ENCODE data around the gene GUCY1A2.
"Not testable (repeated sequence)": the region's sequence is repeated elsewhere in the genome, so short reads cannot be mapped to it uniquely, and the experiment has no call there.

The GUCY1A2 gene

DNA sequence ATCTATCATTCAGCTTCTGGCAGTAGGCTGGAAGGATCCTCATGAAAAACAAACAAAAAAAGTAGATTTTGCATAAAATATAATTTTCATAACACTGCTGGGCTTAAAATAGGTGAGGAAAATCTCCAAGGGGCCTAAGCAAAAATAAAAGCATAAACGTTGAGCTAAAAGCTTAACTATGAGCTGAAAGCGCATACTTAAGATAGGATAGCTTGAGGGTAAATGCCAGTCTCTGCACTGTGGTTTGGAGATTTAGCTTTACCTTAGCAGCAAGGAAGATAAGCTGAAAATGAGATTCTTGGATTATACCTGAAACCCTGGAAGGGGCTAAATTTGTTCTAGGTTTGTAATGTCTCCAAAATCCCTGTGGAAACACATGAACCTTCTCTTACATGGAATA is 183.7 kb downstream of the GUCY1A2 start:
- DNase-seq (ENCODE audit: low read depth), result no peak

DNA sequence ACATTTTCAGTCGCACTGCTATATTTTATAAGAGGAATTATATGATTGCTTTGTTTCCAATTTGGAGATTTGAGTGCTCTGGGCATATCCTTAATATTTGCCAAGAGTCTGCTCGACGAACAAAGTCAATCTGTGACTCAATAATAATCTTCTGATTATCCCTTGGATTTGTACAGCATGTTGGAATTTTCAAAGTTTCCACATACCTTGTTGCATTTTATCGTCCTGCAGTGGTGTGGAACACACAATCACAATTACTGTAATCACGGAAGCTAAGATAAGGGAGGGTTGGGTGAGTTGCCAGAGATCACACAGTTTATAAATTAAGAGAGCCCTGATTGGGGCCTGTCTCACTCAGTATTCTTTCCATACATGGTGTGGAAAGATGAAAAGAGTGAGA is 189.3 kb downstream of the GUCY1A2 start:
- DNase-seq (ENCODE audit: low read depth), result no peak

DNA sequence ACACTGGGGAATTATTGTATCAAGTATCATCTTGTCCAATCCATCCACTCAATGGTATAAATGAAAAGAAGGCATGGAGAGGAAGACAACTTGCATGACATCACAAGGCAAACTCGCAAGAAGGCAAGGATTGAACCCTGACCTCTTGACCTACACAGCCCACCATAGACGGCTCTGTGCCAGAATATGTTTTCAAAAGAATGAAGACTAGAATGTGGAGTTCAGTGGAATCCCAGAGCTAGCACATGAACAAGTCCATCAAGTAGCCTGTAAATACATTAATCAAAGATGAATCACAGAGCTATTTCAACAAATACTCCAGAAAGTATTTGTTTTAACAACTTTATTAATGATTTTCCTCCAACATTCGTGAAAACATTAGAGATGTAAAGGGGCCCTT is 189.7 kb downstream of the GUCY1A2 start:
- DNase-seq (ENCODE audit: low read depth), result no peak

DNA sequence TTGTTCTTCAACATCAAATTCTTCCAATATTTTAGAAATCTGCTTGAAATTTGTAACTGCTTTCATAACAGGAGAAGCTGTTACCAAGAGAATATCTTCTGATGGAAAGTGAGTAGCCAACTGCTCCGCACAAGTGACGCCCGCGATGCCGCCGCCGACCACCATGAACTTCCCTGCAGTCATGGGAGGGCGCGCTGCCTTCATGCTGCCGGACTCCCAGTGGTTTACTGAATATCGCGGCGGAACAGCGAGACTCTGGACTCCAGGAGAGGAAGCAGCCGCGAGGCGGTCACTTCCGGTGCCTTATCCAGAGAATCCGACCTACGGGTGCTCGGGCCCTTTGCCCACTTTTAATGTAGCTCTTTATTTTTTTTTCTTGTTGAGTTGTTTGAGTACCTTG is 190.6 kb downstream of the GUCY1A2 start:
- DNase-seq (ENCODE audit: low read depth), result no peak

DNA sequence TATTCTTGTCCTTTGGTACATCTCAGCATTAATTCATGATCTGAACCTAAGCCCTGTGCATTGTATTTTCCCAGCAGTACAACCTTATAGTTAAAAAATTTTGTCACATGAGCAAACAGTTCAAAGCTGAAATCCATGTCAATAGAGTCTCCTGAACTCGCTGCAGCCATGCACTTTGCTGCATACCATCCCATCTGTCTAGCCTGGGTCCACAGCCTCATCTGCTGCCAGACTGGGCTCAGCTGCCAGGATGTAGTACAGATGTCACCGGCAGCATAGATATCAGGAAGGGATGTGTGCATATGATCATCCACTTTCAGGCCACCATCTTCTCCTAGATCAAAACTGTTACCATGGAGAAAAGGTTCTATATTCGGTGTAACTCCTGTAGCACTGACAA is 191.7 kb downstream of the GUCY1A2 start:
- DNase-seq (ENCODE audit: low read depth), result not testable (repeated sequence)

DNA sequence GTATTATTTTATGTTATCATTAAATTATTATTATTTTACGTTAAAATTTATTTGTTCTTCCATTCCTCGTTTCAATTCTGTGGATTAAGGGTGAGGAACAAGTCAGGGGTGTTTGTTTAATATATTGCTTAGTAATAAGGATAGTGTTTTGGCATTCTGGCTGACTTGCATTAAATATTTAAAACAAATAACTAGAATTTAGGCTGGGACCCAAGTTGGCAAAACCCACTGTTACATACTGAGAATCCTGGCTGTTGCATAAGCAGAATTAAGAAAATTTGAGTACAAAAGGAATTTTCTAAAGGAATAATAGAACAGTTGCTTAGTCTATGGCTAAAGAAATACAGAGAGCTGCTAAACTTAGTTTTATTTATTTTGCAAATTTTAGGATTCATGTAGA is 196.4 kb downstream of the GUCY1A2 start:
- no peak for DNase-seq (ENCODE audit: low read depth)

DNA sequence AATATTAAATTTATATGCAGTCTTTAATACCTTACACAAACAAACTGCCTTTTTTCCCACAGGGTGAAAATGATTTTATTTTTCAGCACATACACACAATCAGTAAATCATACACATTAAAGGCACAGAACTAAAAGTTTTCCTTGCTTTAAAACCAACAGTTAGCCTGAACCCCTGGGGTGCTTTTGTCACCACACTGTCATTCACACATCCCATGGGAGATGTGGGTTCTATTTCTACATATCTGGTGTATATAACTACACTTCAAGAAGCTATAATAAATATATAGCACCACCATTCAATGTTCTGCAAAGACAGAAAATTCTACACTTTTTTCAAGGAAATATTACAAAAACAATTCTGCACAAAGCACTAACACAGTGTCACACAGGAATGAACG is 197.0 kb downstream of the GUCY1A2 start:
- no peak for DNase-seq (ENCODE audit: low read depth)

DNA sequence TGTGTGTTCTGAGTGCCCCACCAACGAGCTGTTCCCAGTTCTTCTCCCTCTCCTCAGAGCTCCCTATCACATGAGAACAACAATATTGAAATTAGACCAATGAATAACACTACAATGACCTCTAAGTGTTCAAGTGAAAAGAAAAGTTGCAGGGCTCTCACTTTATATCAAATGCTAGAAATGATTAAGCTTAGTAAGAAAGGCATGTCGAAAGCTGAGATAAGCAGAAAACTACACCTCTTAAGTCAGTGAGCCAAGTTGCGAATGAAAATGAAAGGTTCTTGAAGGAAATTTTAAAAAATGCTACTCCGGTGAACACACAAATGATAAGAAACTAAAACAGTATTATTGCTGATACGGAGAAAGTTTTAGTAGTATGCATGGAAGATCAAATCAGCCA is 199.8 kb downstream of the GUCY1A2 start:
- no peak for DNase-seq (ENCODE audit: low read depth)

DNA sequence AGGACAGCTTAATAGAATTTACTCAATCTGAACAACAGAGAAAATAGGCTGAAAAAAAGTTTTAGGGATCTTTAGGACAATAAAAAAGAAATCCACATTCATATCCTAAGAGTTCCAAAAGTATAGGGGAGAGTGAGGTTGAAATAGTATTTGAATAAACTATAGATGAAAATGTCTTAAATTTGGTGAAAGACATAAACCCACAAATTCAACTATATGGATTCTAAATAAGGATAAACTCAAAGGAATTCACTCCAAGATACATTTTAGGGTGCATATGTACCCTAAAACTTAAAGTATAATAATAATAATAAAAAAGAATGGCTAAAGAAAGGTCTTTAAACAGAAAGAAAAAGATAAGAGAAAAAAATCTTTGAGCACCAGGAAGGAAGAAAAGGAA is 203.1 kb downstream of the GUCY1A2 start:
- DNase-seq (ENCODE audit: low read depth), result no peak

DNA sequence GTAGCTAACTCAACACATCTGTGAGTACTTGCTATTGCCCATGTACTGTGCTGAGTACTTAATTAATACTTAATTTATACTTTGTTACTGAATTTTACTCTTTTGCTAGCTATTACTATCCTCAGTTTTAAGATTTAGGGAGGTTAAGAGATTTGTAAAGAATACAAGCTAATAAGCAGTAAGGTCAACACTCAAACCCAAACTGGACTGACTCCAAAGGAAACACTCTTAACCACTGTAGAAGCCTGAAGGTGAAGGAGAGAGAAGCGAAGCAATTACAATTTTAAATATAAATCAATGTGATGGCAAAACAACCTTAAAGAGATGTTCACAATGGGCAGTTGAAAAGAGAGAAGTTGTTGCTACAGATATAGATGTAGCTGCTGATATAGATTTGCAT is 204.5 kb downstream of the GUCY1A2 start:
- no peak for DNase-seq (ENCODE audit: low read depth)

DNA sequence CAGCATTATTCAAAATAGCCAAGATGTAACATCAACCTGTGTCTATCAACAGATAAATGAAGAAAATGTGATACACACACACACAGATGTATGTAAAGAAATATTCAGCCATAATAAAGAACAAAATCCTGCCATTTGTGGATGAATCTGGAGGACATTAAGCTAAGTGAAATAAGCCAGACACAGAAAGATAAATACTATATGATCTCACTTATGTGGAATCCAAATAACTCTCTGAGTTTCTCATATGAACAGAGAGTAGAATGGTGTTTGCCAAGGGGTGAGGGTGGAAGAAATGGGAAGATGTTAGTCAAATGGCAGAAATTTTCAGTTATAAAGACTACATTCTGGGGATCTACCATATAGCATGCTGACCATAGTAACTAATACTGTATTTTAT is 224.2 kb downstream of the GUCY1A2 start:
- no peak for DNase-seq (ENCODE audit: low read depth)

DNA sequence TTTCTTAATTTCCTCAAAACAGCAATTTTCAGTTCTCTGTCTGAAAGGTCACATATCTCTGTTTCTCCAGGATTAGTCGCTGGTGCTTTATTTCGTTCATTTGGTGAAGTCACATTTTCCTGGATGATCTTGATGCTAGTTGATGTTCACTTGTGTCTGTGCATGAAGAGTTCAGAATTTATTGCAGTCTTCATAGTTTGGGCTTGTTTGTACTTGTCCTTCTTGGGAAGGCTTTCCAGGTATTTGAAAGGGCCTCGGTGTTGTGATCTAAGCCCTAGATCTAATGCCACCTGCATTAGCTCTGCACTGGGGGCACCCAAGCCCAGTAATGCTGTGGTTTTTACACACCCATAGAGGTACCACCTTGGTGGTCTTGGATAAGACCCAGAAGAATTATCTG is 228.9 kb downstream of the GUCY1A2 start:
- no peak for DNase-seq (ENCODE audit: low read depth)

DNA sequence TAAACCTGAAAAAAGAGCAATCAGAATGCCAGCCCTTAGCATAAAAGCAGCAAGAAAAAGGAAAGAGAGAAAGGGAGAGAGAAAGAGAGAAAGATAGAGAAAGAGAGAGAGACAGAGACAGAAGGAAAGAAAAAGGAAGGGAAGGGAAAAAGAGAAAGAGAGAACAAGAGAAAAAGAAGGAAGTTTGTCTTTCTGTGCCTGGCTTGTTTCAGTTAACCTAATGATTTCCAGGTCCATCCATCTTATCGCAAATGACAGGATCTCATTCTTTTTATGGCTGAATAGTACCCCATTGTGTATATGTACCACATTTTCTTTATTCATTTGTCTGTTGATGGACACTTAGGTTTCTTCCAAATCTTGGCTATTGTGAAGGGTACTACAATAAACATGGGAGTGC is 230.8 kb downstream of the GUCY1A2 start:
- DNase-seq (ENCODE audit: low read depth), result no peak

DNA sequence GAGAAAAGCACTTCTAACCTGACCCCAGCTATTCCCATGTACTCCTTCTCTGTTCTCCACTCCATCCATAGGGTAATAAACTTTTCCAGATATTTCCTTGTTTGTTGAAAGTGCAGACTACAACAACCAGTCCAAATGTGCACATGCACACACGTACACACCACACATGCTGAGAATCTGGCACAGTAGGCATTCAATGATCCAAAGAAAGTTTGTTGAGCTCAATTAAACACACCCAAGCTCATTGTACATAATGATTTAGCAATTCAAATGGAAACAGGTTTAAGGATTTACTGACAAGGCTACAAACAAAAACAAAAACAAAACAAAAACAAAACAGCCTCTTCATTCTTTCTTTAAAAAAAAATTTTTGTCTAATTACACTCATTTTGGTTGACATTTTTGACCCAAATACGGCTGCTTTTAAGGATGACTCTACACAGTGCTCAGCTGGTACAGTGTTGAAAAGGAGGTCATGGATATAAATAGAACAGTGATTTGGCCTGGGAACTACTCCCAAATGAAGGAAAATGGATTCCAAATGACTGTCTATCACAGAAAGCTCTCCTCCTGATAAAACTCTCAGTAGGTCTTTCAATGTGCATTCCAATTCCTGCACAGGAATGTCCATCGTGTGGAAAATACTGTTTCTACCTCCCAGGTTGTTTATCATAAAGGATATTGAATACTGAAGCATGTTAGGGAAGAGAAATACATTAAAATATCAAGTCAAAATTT is 232.2 kb downstream of the GUCY1A2 start:
- DNase-seq (ENCODE audit: low read depth), result no peak

DNA sequence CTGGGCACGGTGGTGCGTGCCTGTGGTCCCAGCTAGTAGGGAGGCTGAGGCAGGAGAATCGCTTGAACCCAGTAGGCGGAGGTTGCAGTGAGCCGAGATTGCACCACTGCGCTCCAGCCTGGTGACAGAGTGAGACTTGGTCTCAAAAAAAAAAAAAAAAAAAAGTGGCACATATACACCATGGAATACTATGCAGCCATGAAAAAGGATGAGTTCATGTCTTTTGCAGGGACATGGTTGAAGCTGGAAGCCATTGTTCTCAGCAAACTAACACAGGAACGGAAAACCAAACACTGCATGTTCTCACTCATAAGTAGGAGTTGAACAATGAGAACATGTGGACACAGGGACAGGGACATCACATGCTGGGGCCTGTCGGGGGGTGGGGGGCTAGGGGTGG is 241.0 kb downstream of the GUCY1A2 start:
- DNase-seq (ENCODE audit: low read depth), result not testable (repeated sequence)

DNA sequence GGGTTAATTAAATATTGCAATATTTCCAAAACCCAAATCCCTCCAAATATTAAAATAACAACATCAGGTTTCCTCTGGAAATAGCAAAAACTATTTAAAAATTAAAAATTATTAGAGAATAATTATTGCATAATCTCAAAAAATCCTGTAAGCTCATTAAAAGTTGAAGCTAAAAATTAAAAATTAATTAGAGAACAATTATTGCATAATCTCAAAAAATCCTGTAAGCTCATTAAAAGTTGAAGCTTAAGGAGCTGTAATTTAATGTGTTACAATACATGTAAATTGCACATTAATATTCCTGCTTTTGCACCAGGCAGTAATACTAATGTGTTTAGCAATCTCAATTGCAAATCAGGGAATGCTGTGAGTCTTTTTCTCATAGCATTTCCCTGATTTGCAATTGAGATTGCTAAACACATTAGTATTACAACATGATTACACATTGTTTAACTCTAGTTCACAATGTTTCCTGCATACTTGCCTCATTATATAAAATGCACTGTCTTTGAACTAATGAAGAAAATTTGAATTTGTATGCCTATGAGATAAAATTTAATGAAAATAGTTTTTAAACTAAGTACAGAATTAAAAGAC is 247.7 kb downstream of the GUCY1A2 start:
- DNase-seq (ENCODE audit: low read depth), result no peak

DNA sequence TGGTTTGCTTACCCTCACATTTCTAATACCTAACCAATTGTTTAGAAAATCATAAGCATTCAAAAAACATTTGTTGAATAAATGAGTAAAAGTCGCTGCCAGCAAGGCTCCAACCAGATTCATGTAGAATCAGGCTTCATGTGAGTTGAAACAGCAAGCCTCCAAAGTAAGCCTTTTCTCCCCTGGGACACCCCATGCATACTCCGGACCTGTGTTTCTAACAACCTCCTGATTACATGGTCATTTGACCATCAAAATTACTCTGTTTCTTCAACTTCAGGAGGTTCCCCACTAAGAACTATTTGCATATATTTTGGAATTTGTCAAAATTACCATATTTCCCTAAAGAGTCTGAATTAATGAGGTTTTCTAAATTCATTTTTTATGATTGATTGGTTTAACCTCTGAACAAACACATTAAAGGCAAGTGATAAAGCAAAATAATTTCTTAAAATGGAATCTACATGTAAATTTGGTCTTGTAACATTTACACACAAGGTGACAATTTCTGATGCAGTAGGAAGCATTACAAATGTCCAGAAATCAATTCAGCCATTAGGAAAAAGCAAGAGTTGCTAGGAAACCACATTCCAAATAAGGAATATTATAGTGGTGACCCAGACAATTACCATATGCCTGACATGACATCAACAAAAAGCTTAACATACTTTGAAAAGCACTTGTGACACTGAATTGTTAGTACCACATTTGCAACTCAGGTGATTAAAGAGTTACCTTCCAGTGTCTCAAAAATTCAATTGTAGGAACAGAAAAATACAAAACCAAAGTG is 252.6 kb downstream of the GUCY1A2 start:
- no peak for DNase-seq (ENCODE audit: low read depth)

DNA sequence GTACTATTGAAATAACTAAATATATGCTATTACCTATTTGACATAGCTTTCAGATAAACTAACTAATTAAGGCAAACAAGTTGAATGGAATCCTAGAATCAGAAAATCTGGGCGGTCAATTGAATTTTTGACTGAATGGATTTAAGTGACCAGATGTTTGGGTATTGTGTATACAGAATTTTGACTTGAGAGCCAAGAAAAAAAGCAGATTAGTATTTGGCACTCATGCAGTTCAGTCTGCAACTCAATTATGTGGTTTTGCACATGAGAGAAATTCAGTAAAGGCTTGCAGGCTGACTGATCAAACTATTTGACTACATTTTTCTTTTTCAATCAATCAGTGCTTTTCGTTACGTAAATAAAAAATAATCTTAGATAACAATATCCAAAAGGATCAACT is 254.8 kb downstream of the GUCY1A2 start:
- DNase-seq (ENCODE audit: low read depth), result no peak

DNA sequence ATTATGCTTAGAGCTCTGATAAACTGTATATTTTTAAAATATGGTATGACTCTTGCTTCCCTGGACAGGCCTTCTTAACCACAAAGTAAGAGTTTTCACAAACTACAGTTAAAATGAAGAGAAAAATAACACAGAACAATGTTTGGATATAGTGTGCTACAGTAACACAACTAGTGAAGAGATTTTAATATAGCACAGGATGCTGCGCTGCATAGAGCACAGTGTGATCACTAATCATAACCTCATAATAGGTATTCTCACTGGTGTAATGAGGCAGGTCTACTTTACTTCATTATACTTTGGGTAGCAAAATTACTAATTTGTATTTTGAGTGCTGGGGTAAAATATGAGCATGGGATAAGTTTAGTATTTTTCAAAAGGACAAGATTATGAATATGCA is 256.5 kb downstream of the GUCY1A2 start:
- DNase-seq (ENCODE audit: low read depth), result no peak

DNA sequence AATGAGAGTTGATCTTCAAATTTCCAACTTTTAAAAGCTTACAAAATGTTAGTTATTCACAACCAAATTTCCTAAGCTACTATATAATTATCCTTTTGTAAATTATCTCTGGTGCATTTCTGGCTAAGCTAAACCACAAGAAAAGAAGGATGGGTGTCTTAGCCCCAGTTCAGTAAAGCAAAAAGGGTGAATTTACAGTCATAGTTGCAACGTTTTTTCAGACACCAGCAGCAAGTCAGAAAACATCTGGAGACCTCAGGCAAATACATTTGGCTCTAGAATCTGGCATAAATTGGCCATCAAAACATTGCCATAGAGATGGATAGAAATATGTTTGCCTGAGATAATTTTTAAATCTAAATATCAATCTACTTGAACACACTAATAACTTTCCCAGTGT is 257.0 kb downstream of the GUCY1A2 start:
- no peak for DNase-seq (ENCODE audit: low read depth)

DNA sequence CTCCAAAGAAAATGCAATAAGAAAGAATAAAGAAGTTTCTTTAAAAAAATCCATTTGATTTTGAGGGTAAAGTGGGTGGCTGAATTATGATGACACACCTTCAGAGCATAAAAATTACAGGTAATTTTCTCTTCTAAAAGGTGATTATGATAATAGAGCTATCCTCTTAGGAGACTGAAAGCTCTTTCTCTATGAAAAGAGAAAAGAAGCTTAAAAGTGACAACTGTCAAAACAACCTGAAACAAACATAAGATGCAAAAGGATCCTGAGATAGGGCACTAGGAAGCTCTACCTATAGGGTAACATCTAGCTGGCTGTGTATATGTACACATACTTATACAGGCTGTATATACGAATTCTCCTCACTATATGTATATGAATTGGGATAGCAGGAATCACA is 270.2 kb downstream of the GUCY1A2 start:
- DNase-seq (ENCODE audit: low read depth), result no peak

DNA sequence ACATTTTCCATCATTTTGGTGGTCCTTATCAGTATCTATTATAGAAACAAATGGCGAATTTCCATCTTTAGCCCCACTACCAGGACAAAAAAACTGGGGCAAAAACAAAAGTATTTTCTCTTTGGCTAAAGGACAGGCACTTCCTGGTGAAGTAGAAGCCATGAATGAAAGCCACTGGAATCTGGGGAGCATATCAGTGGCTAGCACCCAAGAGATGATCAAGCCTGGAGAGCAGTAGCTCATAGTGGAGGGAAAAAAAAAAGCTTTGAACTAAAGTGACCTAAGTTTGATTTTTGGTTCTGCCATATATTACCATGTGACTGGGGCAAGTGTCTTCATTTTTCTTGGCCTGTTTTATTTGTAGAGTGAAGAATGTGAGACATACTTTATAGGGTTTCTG is 272.3 kb downstream of the GUCY1A2 start:
- DNase-seq (ENCODE audit: low read depth), result no peak

DNA sequence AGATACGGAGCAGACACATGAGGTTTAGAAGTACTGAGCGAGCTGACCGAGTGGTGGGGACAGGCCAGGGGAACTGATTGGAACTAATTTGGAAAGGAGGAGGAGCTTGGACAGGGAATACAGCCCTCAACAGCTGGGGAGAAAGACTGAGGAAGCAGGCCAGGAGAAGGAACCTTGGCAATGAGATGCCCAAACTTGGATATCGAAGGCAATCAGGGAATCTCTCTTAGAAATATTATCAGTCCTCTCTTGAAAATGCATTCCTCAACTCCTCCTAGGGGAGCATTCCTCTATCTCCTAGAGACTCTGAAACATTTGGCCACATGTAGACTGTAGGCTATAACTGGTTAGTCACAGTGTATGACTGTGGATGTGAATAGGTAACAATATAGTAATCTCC is 284.6 kb downstream of the GUCY1A2 start:
- DNase-seq (ENCODE audit: low read depth), result no peak
